SH-SY5Y (cell line): ENCODE measurements around the gene DHX32.

ENCODE experiments used
- GATA2 ChIP-seq: IDR thresholded peaks from 2 replicates; pipeline ENCODE4 v1.6.1; 2011; ENCODE audit warnings: mild to moderate bottlenecking, low read depth, low read length
- GATA3 ChIP-seq: IDR thresholded peaks from 2 replicates; pipeline ENCODE4 v1.6.1; 2011; ENCODE audit warnings: low read depth, mild to moderate bottlenecking, low read length, moderate library complexity

DNA sequence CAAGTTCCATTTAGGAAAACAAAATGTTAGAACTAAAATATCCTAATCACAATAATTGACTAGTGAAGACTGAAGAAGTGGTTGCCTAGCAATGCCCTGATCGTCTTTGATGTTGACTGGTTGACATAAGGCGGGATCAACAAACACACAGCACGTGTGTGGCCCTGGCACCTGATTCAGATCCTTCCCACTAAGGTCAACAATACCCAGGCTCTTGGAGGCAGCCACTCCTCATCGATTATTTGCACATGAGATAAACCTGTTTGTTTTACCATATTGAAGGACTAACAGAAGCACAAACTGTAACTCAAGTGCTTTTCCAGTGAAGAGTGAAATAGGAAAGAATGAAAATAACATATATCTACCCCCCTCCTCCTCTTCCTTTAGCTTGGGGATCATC is 30.9 kb upstream of the DHX32 start:
- TF ChIP-seq GATA3: no peak
- no peak for TF ChIP-seq GATA2
